Body of pancreas (tissue), 4 donors: Measurements from ENCODE around the gene METTL8.

ENCODE experiments used
- POLR2A ChIP-seq, 3 donors: fragments of 450-650 bp; IDR thresholded peaks; one replicate each; pipeline ENCODE4 v1.6.1; 2016; ENCODE audit warnings: antibody characterized with exemption in 3 of 3, mild to moderate bottlenecking in 2 of 3
- TF ChIP-seq, protein P1 (sequence below), 7 experiments: fragments of 450-650 bp in 4 of 7; fragments of 200-600 bp in 3 of 7; sonication (generic) in 3 of 7; IDR thresholded peaks; one replicate each; pipeline ENCODE4 v1.5.1; 2016 to 2019; ENCODE audit warnings: antibody characterized with exemption in 7 of 7

DNA sequence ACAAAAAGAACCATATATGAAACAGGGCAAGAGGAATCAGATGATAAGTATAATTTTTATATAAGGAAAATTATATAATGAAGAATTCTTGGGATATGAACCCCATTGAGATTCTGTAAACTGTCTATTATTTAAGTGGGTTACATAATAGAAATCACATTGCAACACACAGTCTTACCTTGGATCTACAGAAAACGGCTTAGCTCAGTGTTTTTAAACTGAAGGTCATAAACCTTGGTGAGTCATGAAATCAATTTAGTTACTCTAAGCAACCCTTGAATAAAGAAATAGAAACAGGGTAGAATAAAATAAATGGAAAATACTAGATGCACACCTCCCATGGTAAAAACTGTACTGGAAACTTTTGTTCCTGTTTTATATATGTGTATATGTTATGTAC lies 50.7 kb downstream of the METTL8 start:
- TF ChIP-seq, protein P1, sequence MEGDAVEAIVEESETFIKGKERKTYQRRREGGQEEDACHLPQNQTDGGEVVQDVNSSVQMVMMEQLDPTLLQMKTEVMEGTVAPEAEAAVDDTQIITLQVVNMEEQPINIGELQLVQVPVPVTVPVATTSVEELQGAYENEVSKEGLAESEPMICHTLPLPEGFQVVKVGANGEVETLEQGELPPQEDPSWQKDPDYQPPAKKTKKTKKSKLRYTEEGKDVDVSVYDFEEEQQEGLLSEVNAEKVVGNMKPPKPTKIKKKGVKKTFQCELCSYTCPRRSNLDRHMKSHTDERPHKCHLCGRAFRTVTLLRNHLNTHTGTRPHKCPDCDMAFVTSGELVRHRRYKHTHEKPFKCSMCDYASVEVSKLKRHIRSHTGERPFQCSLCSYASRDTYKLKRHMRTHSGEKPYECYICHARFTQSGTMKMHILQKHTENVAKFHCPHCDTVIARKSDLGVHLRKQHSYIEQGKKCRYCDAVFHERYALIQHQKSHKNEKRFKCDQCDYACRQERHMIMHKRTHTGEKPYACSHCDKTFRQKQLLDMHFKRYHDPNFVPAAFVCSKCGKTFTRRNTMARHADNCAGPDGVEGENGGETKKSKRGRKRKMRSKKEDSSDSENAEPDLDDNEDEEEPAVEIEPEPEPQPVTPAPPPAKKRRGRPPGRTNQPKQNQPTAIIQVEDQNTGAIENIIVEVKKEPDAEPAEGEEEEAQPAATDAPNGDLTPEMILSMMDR (IDR thresholded peaks at IDR 0.05): no peak
- TF ChIP-seq POLR2A (IDR thresholded peaks at IDR 0.05): no peak
